HG03060 (cell line): ENCODE measurements around the gene KIAA1586.

ENCODE experiments used
- ATAC-seq: cut with Tn5 transposase; IDR thresholded peaks from one replicate; pipeline ENCODE4 v1.9.1; 2021; ENCODE audit warnings: low read depth, moderate number of reproducible peaks; ENCODE audit not compliant: unreplicated experiment

The KIAA1586 gene

GRCh38 chr6:57102976-57103375 is 56.5 kb downstream of the KIAA1586 start:
- ATAC-seq = no peak

GRCh38 chr6:57104336-57104735 is 57.8 kb downstream of the KIAA1586 start:
- no peak for ATAC-seq
